ENCODE results near the gene HABP4.

DNA sequence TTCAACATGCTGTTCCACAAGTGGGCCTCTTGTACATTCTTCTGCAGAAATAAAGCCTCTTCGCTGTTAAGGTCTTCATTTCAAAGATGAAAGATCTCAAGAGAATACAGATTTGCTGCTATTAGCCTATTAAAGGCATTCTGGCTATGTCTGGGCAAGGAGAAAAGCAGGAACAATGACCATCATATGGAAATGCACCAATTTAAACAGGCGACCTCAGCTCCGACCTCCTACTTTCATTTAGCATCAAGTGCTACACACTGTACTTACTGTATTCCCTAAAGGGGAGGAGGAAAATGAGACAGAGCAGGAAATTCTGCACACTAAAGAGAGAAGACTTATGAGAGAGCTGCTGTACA lies 64.8 kb downstream of the HABP4 start:
- TF ChIP-seq GATA2 (IDR thresholded peaks at IDR 0.05; ENCODE audit: low read depth, low read length) (no peak), GATA3 (IDR thresholded peaks at IDR 0.05; ENCODE audit: low read depth, low read length) (no peak)

Measured in SH-SY5Y (cell line).